Hepatocyte (in vitro differentiated cells): ENCODE measurements around the gene TMEM245.

Experiments
- CTCF ChIP-seq: fragments of 200-600 bp; sonication (generic); IDR thresholded peaks from 2 replicates; pipeline ENCODE4 v1.5.1; 2016; ENCODE audit warnings: antibody characterized with exemption, mild to moderate bottlenecking; ENCODE audit not compliant: poor library complexity
- EZH2 ChIP-seq: fragments of 200-600 bp; sonication (generic); IDR thresholded peaks from 2 replicates; pipeline ENCODE4 v1.6.1; 2016; ENCODE audit warnings: antibody characterized with exemption, mild to moderate bottlenecking, borderline replicate concordance
- EZH2phosphoT487 ChIP-seq: fragments of 200-600 bp; sonication (generic); IDR thresholded peaks from one replicate; pipeline ENCODE4 v1.6.1; 2018; ENCODE audit warnings: antibody characterized with exemption, mild to moderate bottlenecking, low read depth, moderate library complexity; ENCODE audit not compliant: unreplicated experiment, severe bottlenecking

- no peak for TF ChIP-seq CTCF
- no peak for TF ChIP-seq EZH2
- TF ChIP-seq EZH2phosphoT487: no peak
These were observed 135.9 kb downstream of the TMEM245 start for GRCh38 chr9:108983885-108984284.
